Body of pancreas (tissue), 4 donors: ENCODE data around the gene MYL4. TPM values are rescaled to one million over a fixed set of nuclear protein-coding genes. Genes with fewer than 3 reads are reported as not detected.

Experiments
- ATAC-seq: fragments of 150-250 bp; one replicate; pipeline ENCODE4 v1.9.1; 2016
- DNase-seq, 4 donors: peaks; one replicate each; pipeline ENCODE4 v3.0.0-alpha.2; 2019
- H3K27ac ChIP-seq, 4 donors: fragments of 200-600 bp; sonication (generic); 1 replicate in 3 of 4; 2 replicates in 1 of 4; pipeline versions ENCODE4 v1.5.1 to v1.6.1; 2016 to 2019; ENCODE audit warnings: mild to moderate bottlenecking in 1 of 4, mixed read lengths in 1 of 4, moderate library complexity in 1 of 4
- H3K27me3 ChIP-seq, 2 donors: fragments of 200-600 bp; sonication (generic); one replicate each; pipeline ENCODE4 v1.6.0; 2016; ENCODE audit warnings: mild to moderate bottlenecking in 1 of 2
- H3K36me3 ChIP-seq, 2 donors: fragments of 200-600 bp; sonication (generic); replicated peaks in 1 of 2; 2 replicates each; pipeline ENCODE4 v1.5.1; 2016; ENCODE audit warnings: low read depth in 2 of 2; ENCODE audit not compliant: insufficient read depth in 1 of 2
- H3K4me1 ChIP-seq: fragments of 200-600 bp; sonication (generic); one replicate; pipeline ENCODE4 v1.6.0; 2016
- H3K4me3 ChIP-seq, 2 donors: fragments of 200-600 bp; sonication (generic); 1 replicate in 1 of 2; 2 replicates in 1 of 2; pipeline ENCODE4 v1.5.1; 2016 to 2019
- H3K9me3 ChIP-seq, 3 donors: fragments of 200-600 bp; sonication (generic); 1 replicate in 2 of 3; 2 replicates in 1 of 3; pipeline ENCODE4 v1.5.1; 2016
- CTCF ChIP-seq, 7 experiments: fragments of 450-650 bp in 4 of 7; fragments of 200-600 bp in 3 of 7; sonication (generic) in 3 of 7; IDR thresholded peaks; one replicate each; pipeline ENCODE4 v1.5.1; 2016 to 2019; ENCODE audit warnings: antibody characterized with exemption in 7 of 7
- POLR2A ChIP-seq, 3 donors: fragments of 450-650 bp; IDR thresholded peaks; one replicate each; pipeline ENCODE4 v1.6.1; 2016; ENCODE audit warnings: antibody characterized with exemption in 3 of 3, mild to moderate bottlenecking in 2 of 3
- WGBS, 2 donors: methylation state at CpG; one replicate each; pipeline ENCODE4 v1.1.5; 2017; 5-methylcytosine and 5-hydroxymethylcytosine counted together
- intact Hi-C: fragments of 100-400 bp; cut with DNase I; formaldehyde crosslinking; loops from one replicate; pipeline ENCODE4 v1.15.1; 2023
- total RNA-seq, 2 donors: library from RNA; depleted of rRNA; stranded (reverse); fragments of >200 nt; gene quantifications; one replicate each; pipeline ENCODE4 v1.1.0, GENCODE V29; 2016

The MYL4 gene
- total RNA-seq, 2 donors from 2014 or later, result not detected

- no peak for TF ChIP-seq CTCF (IDR thresholded peaks at IDR 0.05)
- no peak for TF ChIP-seq POLR2A (IDR thresholded peaks at IDR 0.05)
- ATAC-seq, result peak; percentile 39
- 41 to 42% methylated on average over 3 of the region's 3 CpGs for WGBS, 2 donors
Measured at GRCh38 chr17:47225436-47225858, 16.3 kb downstream of the MYL4 start.

GRCh38 chr17:47225911-47226688, 17.0 kb downstream of the MYL4 start:
- peaks cover 30% of the 10 kb centered on the region for H3K4me1 ChIP-seq

More at GRCh38 chr17:47225436-47225858, 16.3 kb downstream of the MYL4 start:
- Histone ChIP-seq H3K27ac (peak overlapping the region in 3 of 4 donors; percentile 33 to 52 (median 40)), H3K36me3 (no peaks in the 10 kb centered on the region), H3K27me3 (no peaks in the 10 kb centered on the region), H3K9me3 (no peaks in the 10 kb centered on the region), H3K4me3 (no peak overlapping the region), H3K4me1 (peaks cover 30% of the 10 kb centered on the region)
- DNase-seq, result peak; percentile 45 to 83 (median 71)
- intact Hi-C loops, result loop anchor here (10.0 kb wide), 1 partner anchor 389 kb away; no protein-coding TSS in a partner anchor

GRCh38 chr17:47227862-47228261, 18.7 kb downstream of the MYL4 start:
- Histone ChIP-seq H3K4me3 (no peak overlapping the region), H3K4me1 (peaks cover 30% of the 10 kb centered on the region), H3K36me3 (no peaks in the 10 kb centered on the region), H3K9me3 (no peaks in the 10 kb centered on the region), H3K27me3 (no peaks in the 10 kb centered on the region), H3K27ac (no peak overlapping the region)
- TF ChIP-seq CTCF (IDR thresholded peaks at IDR 0.05) (no peak), POLR2A (IDR thresholded peaks at IDR 0.05) (no peak)
- 57 to 75% methylated on average over 2 of the region's 2 CpGs for WGBS, 2 donors
- ATAC-seq, result no peak
- DNase-seq, result no peak
- intact Hi-C loops, result loop anchor here (10.0 kb wide), 1 partner anchor 387 kb away; no protein-coding TSS in a partner anchor

More at GRCh38 chr17:47225911-47226688, 17.0 kb downstream of the MYL4 start:
- no peaks in the 10 kb centered on the region for H3K27me3 ChIP-seq
- DNase-seq, result no peak
- WGBS, 2 donors, result 79 to 87% methylated on average over 2 of the region's 2 CpGs
- intact Hi-C loops, result loop anchor here (10.0 kb wide), 1 partner anchor 389 kb away; no protein-coding TSS in a partner anchor
- TF ChIP-seq POLR2A (IDR thresholded peaks at IDR 0.05) (no peak), CTCF (IDR thresholded peaks at IDR 0.05) (no peak)
- no peak for ATAC-seq
- H3K27ac ChIP-seq, result peak overlapping the region in 2 of 4 donors; percentile 22 to 52
- no peaks in the 10 kb centered on the region for H3K9me3 ChIP-seq
- H3K36me3 ChIP-seq, result no peaks in the 10 kb centered on the region
- H3K4me3 ChIP-seq, result no peak overlapping the region

GRCh38 chr17:47229535-47230443, 20.6 kb downstream of the MYL4 start:
- Histone ChIP-seq H3K27me3 (no peaks in the 10 kb centered on the region), H3K27ac (no peak overlapping the region), H3K9me3 (no peaks in the 10 kb centered on the region), H3K4me1 (peaks cover 21% of the 10 kb centered on the region), H3K36me3 (no peaks in the 10 kb centered on the region), H3K4me3 (no peak overlapping the region)
- DNase-seq, result peak; percentile 82 to 91 (median 86)
- TF ChIP-seq POLR2A (IDR thresholded peaks at IDR 0.05) (no peak), CTCF (IDR thresholded peaks at IDR 0.05) (peak; percentile 92 to 98 (median 96))
- 6 to 7% methylated on average over 22 of the region's 22 CpGs for WGBS, 2 donors
- intact Hi-C loops, result loop anchor here (10.0 kb wide), 1 partner anchor 385 kb away; no protein-coding TSS in a partner anchor
- ATAC-seq, result peak; percentile 93
